Measurements from ENCODE around the gene MED12L. TPM values are rescaled to one million over a fixed set of nuclear protein-coding genes. Genes with fewer than 3 reads are reported as not detected.

The MED12L gene
- total RNA-seq, 1 donor, result 2.2 TPM

GRCh38 chr3:151307583-151308488 is 222.4 kb downstream of the MED12L start:
- H3K79me2 ChIP-seq (ENCODE audit: insufficient read depth, low read length), result no peaks in the 10 kb centered on the region
- H3K27ac ChIP-seq (ENCODE audit: low read depth, low read length), result no peak overlapping the region
- no peaks in the 10 kb centered on the region for H3K36me3 ChIP-seq (ENCODE audit: insufficient read depth, low read length)
- H4K20me1 ChIP-seq (ENCODE audit: insufficient read depth, low read length), result no peaks in the 10 kb centered on the region
- no peak overlapping the region for H3K4me2 ChIP-seq (ENCODE audit: insufficient read depth, low read length)
- no peak for TF ChIP-seq CTCF (IDR thresholded peaks at IDR 0.05; ENCODE audit: extremely low read depth, low read depth, low read length)
- peaks cover 29% of the 10 kb centered on the region for H3K4me1 ChIP-seq (ENCODE audit: insufficient read depth, low read length)
- DNase-seq (ENCODE audit: insufficient read length, low spot score, missing footprints), result no peak
- H2AFZ ChIP-seq (ENCODE audit: low read length), result no peak overlapping the region
- H3K27me3 ChIP-seq (ENCODE audit: insufficient read depth, low read length), result no peaks in the 10 kb centered on the region
- no peak overlapping the region for H3K4me3 ChIP-seq (ENCODE audit: insufficient read depth, low read length)
- no peaks in the 10 kb centered on the region for H3K9me3 ChIP-seq (ENCODE audit: low read depth, low read length)

GRCh38 chr3:151309566-151309965 is 224.1 kb downstream of the MED12L start:
- Histone ChIP-seq H3K27me3 (ENCODE audit: insufficient read depth, low read length) (no peaks in the 10 kb centered on the region), H3K27ac (ENCODE audit: low read depth, low read length) (no peak overlapping the region), H2AFZ (ENCODE audit: low read length) (no peak overlapping the region), H3K4me2 (ENCODE audit: insufficient read depth, low read length) (no peak overlapping the region), H4K20me1 (ENCODE audit: insufficient read depth, low read length) (no peaks in the 10 kb centered on the region), H3K79me2 (ENCODE audit: insufficient read depth, low read length) (no peaks in the 10 kb centered on the region), H3K9me3 (ENCODE audit: low read depth, low read length) (no peaks in the 10 kb centered on the region), H3K4me3 (ENCODE audit: insufficient read depth, low read length) (no peak overlapping the region), H3K4me1 (ENCODE audit: insufficient read depth, low read length) (peaks cover 29% of the 10 kb centered on the region), H3K36me3 (ENCODE audit: insufficient read depth, low read length) (no peaks in the 10 kb centered on the region)
- DNase-seq (ENCODE audit: insufficient read length, low spot score, missing footprints), result no peak
- no peak for TF ChIP-seq CTCF (IDR thresholded peaks at IDR 0.05; ENCODE audit: extremely low read depth, low read depth, low read length)

- peaks cover 10% of the 10 kb centered on the region for H3K4me1 ChIP-seq (ENCODE audit: insufficient read depth, low read length)
- no peak overlapping the region for H3K27ac ChIP-seq (ENCODE audit: low read depth, low read length)
- H3K4me3 ChIP-seq (ENCODE audit: insufficient read depth, low read length), result no peak overlapping the region
- no peak overlapping the region for H3K4me2 ChIP-seq (ENCODE audit: insufficient read depth, low read length)
- no peak for TF ChIP-seq CTCF (IDR thresholded peaks at IDR 0.05; ENCODE audit: extremely low read depth, low read depth, low read length)
- no peaks in the 10 kb centered on the region for H3K79me2 ChIP-seq (ENCODE audit: insufficient read depth, low read length)
- H4K20me1 ChIP-seq (ENCODE audit: insufficient read depth, low read length), result no peaks in the 10 kb centered on the region
- H3K27me3 ChIP-seq (ENCODE audit: insufficient read depth, low read length), result no peaks in the 10 kb centered on the region
- no peaks in the 10 kb centered on the region for H3K9me3 ChIP-seq (ENCODE audit: low read depth, low read length)
- no peak overlapping the region for H2AFZ ChIP-seq (ENCODE audit: low read length)
- no peaks in the 10 kb centered on the region for H3K36me3 ChIP-seq (ENCODE audit: insufficient read depth, low read length)
- DNase-seq (ENCODE audit: insufficient read length, low spot score, missing footprints), result no peak
Measured at GRCh38 chr3:151312972-151313371, 227.5 kb downstream of the MED12L start.

- DNase-seq (ENCODE audit: insufficient read length, low spot score, missing footprints), result no peak
- H3K4me2 ChIP-seq (ENCODE audit: insufficient read depth, low read length), result no peak overlapping the region
- H3K27ac ChIP-seq (ENCODE audit: low read depth, low read length), result no peak overlapping the region
Measured at GRCh38 chr3:151314137-151314536, 228.7 kb downstream of the MED12L start.

More at GRCh38 chr3:151314137-151314536, 228.7 kb downstream of the MED12L start:
- Histone ChIP-seq H4K20me1 (ENCODE audit: insufficient read depth, low read length) (no peaks in the 10 kb centered on the region), H3K36me3 (ENCODE audit: insufficient read depth, low read length) (no peaks in the 10 kb centered on the region), H3K9me3 (ENCODE audit: low read depth, low read length) (no peaks in the 10 kb centered on the region), H2AFZ (ENCODE audit: low read length) (no peak overlapping the region), H3K4me1 (ENCODE audit: insufficient read depth, low read length) (peaks cover 18% of the 10 kb centered on the region), H3K79me2 (ENCODE audit: insufficient read depth, low read length) (no peaks in the 10 kb centered on the region), H3K27me3 (ENCODE audit: insufficient read depth, low read length) (no peaks in the 10 kb centered on the region), H3K4me3 (ENCODE audit: insufficient read depth, low read length) (no peak overlapping the region)
- TF ChIP-seq CTCF (IDR thresholded peaks at IDR 0.05; ENCODE audit: extremely low read depth, low read depth, low read length), result no peak
